HG03565 (cell line): Measurements from ENCODE around the gene TTPAL.
"Not testable (repeated sequence)": the region's sequence is repeated elsewhere in the genome, so short reads cannot be mapped to it uniquely, and the experiment has no call there.

Experiments
- ATAC-seq: cut with Tn5 transposase; IDR thresholded peaks from one replicate; pipeline ENCODE4 v1.9.1; 2021; ENCODE audit warnings: mild to moderate bottlenecking, moderate library complexity; ENCODE audit not compliant: unreplicated experiment

The TTPAL gene

GRCh38 chr20:44465001-44465560 lies 10.6 kb upstream of the TTPAL start:
- no peak for ATAC-seq

GRCh38 chr20:44467289-44467883 lies 8.3 kb upstream of the TTPAL start:
- ATAC-seq: no peak

- ATAC-seq: no peak
Measured at GRCh38 chr20:44468044-44468782, 7.5 kb upstream of the TTPAL start.

- ATAC-seq: no peak
Measured at GRCh38 chr20:44470327-44470726, 5.3 kb upstream of the TTPAL start.

- ATAC-seq: no peak
Measured at GRCh38 chr20:44471481-44471882, 4.2 kb upstream of the TTPAL start.

GRCh38 chr20:44472283-44472682 lies 3.4 kb upstream of the TTPAL start:
- not testable (repeated sequence) for ATAC-seq

- no peak for ATAC-seq
Measured at GRCh38 chr20:44475372-44475693, 341 bp upstream of the TTPAL start.

GRCh38 chr20:44477151-44477550 lies 1.5 kb downstream of the TTPAL start:
- no peak for ATAC-seq

GRCh38 chr20:44478206-44478605 lies 2.5 kb downstream of the TTPAL start:
- no peak for ATAC-seq

- ATAC-seq: no peak
Measured at GRCh38 chr20:44479643-44480042, 4.0 kb downstream of the TTPAL start.

- ATAC-seq: no peak
Measured at GRCh38 chr20:44480097-44480496, 4.4 kb downstream of the TTPAL start.

GRCh38 chr20:44481719-44482416 lies 6.2 kb downstream of the TTPAL start:
- ATAC-seq: no peak

- ATAC-seq: no peak
Measured at GRCh38 chr20:44483112-44483511, 7.4 kb downstream of the TTPAL start.

GRCh38 chr20:44485078-44485829 lies 9.6 kb downstream of the TTPAL start:
- ATAC-seq: no peak

- ATAC-seq: no peak
Measured at GRCh38 chr20:44485830-44486198, 10.1 kb downstream of the TTPAL start.

GRCh38 chr20:44488551-44488950 lies 12.9 kb downstream of the TTPAL start:
- ATAC-seq: no peak

- ATAC-seq: no peak
Measured at GRCh38 chr20:44489223-44489622, 13.5 kb downstream of the TTPAL start.

- ATAC-seq: no peak
Measured at GRCh38 chr20:44489931-44490330, 14.3 kb downstream of the TTPAL start.

- ATAC-seq: no peak
Measured at GRCh38 chr20:44491635-44492395, 16.1 kb downstream of the TTPAL start.

GRCh38 chr20:44494266-44494665 lies 18.6 kb downstream of the TTPAL start:
- no peak for ATAC-seq

GRCh38 chr20:44494681-44495080 lies 19.0 kb downstream of the TTPAL start:
- ATAC-seq: no peak
